ENCODE results near the gene MINDY2.

DNA sequence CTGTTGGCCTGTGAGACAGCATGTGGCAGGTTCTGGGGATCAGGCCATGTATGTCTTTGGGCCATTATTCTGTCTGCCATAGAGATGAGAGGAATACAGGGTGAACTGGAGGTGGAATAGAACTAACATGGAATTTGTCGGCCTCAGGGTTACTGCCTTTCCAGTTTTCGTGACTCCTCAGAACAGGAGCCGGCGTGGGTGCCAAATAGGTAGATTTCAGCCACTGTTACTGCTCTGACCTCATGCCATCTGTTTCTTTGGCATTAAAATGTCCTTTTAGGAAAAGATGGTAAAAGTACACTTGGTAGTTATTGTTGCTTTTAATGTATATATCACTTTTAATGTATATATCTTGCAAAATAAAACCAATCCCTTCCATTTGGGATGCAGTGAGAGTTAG lies 96.8 kb downstream of the MINDY2 start:
- no peak for TF ChIP-seq POLR2AphosphoS5 (IDR thresholded peaks at IDR 0.05; ENCODE audit: low read depth)
- TF ChIP-seq, protein P1, sequence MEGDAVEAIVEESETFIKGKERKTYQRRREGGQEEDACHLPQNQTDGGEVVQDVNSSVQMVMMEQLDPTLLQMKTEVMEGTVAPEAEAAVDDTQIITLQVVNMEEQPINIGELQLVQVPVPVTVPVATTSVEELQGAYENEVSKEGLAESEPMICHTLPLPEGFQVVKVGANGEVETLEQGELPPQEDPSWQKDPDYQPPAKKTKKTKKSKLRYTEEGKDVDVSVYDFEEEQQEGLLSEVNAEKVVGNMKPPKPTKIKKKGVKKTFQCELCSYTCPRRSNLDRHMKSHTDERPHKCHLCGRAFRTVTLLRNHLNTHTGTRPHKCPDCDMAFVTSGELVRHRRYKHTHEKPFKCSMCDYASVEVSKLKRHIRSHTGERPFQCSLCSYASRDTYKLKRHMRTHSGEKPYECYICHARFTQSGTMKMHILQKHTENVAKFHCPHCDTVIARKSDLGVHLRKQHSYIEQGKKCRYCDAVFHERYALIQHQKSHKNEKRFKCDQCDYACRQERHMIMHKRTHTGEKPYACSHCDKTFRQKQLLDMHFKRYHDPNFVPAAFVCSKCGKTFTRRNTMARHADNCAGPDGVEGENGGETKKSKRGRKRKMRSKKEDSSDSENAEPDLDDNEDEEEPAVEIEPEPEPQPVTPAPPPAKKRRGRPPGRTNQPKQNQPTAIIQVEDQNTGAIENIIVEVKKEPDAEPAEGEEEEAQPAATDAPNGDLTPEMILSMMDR (IDR thresholded peaks at IDR 0.05; ENCODE audit: insufficient read depth, low read length): no peak
- TF ChIP-seq, protein P2, sequence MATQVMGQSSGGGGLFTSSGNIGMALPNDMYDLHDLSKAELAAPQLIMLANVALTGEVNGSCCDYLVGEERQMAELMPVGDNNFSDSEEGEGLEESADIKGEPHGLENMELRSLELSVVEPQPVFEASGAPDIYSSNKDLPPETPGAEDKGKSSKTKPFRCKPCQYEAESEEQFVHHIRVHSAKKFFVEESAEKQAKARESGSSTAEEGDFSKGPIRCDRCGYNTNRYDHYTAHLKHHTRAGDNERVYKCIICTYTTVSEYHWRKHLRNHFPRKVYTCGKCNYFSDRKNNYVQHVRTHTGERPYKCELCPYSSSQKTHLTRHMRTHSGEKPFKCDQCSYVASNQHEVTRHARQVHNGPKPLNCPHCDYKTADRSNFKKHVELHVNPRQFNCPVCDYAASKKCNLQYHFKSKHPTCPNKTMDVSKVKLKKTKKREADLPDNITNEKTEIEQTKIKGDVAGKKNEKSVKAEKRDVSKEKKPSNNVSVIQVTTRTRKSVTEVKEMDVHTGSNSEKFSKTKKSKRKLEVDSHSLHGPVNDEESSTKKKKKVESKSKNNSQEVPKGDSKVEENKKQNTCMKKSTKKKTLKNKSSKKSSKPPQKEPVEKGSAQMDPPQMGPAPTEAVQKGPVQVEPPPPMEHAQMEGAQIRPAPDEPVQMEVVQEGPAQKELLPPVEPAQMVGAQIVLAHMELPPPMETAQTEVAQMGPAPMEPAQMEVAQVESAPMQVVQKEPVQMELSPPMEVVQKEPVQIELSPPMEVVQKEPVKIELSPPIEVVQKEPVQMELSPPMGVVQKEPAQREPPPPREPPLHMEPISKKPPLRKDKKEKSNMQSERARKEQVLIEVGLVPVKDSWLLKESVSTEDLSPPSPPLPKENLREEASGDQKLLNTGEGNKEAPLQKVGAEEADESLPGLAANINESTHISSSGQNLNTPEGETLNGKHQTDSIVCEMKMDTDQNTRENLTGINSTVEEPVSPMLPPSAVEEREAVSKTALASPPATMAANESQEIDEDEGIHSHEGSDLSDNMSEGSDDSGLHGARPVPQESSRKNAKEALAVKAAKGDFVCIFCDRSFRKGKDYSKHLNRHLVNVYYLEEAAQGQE (IDR thresholded peaks at IDR 0.05; ENCODE audit: insufficient replicate concordance, low read depth): no peak
- no peak for TF ChIP-seq GABPA (IDR thresholded peaks at IDR 0.05; ENCODE audit: low read depth)
- TF ChIP-seq SPI1 (IDR thresholded peaks at IDR 0.05; ENCODE audit: borderline replicate concordance, low read depth): no peak
